HG02678 (cell line): ENCODE results near the gene TIMM9.
"Not testable (repeated sequence)": the region's sequence is repeated elsewhere in the genome, so short reads cannot be mapped to it uniquely, and the experiment has no call there.

Experiments used
- ATAC-seq: cut with Tn5 transposase; IDR thresholded peaks from one replicate; pipeline ENCODE4 v1.9.1; 2021; ENCODE audit warnings: mild to moderate bottlenecking, moderate library complexity; ENCODE audit not compliant: unreplicated experiment

TIMM9 gene

GRCh38 chr14:58427281-58428117 lies at the start of gene TIMM9, which contains the start of gene KIAA0586:
TIMM9 (minus strand) TSS chr14:58427531; CDS start chr14:58411945, 15,586 bp downstream.
KIAA0586 (plus strand) TSS chr14:58427719; CDS start chr14:58428265, 546 bp downstream.
- peak; percentile 92 for ATAC-seq

- no peak for ATAC-seq
These were observed 49.0 kb upstream of the TIMM9 start for GRCh38 chr14:58476320-58476719.

DNA sequence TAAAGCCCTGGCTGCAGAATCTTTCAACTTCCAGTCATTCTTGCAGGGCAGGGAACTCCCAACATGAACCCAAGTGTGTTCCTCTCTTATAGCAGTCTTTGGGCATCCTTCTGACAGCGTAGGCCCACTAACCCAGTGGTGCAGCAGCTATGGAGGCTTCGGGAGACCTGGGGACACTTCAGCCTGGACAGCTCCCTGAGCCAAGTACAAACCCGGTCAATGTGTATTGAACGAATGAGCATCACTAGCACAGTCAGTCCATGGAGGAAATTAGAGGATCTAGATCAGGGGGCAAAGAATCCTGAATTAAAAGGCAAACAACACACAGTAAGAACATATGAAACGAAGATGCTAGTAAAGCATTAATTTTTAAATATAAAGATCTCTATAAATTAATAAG lies 42.0 kb upstream of the TIMM9 start:
- no peak for ATAC-seq

DNA sequence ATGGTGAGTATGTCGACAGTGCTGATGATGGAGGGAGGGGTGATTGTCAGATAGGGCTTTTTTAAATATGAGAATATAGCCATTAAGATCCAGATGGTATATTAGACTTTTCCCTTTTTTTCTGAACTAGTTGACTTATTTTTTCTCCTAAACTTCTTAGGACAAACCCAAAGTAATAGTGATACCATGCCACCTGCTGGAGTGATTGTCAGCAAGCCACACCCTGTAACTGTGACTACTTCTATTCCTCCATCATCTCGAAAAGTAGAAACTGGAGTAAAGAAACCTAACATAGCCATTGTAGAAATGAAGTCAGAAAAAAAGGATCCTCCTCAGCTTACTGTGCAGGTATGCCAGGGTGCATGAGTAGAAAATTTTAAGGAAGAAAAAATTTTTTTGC lies 40.2 kb upstream of the TIMM9 start:
- ATAC-seq: no peak

GRCh38 chr14:58466459-58466858 lies 39.1 kb upstream of the TIMM9 start:
- no peak for ATAC-seq

GRCh38 chr14:58465421-58465820 lies 38.1 kb upstream of the TIMM9 start:
- no peak for ATAC-seq

GRCh38 chr14:58464652-58465051 lies 37.3 kb upstream of the TIMM9 start:
- no peak for ATAC-seq

GRCh38 chr14:58463147-58463546 lies 35.8 kb upstream of the TIMM9 start:
- no peak for ATAC-seq

DNA sequence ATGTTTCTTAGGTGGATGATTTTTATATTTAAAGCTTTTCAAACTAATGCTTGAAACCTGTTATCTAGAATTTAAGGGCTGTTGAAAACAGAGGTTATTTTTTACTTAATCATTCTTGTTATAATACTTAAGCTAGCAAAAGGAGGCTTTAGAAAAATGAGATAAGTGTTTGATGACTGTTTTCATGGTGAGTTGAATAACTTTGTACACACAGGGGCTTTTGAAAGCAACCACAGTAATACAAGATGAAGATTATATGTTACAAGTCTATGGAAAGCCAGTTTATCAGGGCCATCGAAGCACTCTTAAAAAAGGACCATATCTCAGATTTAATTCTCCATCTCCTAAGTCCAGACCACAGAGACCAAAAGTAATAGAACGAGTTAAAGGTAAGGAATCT lies 33.4 kb upstream of the TIMM9 start:
- no peak for ATAC-seq

DNA sequence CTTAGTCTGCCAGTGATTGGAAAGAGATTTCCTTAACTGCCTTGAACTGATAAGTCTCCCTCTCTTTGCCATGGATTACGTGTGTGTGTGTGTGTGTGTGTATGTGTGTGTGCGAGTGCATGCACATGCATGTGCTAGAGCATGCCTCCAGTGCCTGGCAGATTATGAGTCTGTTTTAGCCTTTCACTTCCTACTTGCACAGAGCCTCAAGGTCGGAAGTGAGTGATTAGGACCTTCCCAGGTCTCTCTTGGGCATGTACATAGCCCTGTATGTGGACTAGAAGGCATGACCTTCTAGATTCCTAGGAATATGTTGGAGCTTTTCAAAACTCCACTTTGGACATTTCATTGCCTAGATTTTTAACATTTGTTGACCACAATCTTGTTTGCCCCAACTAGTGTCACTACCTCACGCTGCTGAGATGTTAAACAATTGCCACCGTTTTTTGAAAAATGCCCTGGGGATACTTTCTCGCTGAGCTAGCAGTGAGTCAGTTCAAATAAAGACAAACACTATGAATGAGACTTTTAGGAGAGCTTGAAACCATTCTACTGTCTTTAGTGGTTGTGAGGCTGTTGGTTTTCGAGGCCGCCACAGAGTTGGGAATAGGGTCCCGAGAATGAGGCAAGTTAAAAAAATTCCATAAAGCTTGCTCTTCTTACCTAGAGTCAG lies 28.4 kb upstream of the TIMM9 start:
- ATAC-seq: no peak

DNA sequence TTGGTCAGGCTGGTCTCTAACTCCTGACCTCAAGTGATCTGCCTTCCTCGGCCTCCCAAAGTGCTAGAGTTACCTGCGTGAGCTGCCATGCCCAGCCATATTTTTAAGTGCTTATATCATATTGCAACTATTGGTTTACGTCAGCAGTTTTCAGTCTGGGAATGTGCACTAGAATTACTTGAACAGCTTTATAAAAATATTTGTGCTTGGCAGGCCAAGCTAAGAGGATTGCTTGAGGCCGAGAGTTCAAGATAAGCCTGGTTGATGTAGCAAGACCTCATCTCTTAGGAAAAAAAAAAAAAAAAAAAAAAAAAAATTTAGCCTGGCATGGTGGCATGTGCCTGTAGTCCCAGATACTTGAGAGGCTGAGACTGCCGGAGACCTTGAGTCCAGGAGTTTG lies 17.3 kb upstream of the TIMM9 start:
- no peak for ATAC-seq

GRCh38 chr14:58439476-58439875 lies 12.1 kb upstream of the TIMM9 start:
- no peak for ATAC-seq

DNA sequence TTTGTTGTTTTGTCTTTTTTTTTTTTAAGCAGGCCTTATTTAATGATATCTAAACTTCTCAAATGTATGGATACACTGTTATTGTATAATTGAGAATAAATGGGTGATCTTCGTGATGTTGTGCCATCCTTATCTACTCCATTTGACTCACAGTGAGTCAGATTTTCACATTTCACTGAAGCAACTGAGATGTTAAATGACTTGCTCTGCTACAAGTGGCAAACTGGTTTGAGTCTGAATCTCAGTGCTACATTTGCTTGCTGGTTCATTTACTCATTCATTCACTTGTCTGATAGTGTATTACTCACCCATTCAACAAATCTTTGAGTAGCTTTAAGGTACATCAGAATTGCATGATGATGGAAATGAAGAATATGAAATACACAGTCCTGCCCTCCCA lies 2.8 kb upstream of the TIMM9 start:
- ATAC-seq: no peak

DNA sequence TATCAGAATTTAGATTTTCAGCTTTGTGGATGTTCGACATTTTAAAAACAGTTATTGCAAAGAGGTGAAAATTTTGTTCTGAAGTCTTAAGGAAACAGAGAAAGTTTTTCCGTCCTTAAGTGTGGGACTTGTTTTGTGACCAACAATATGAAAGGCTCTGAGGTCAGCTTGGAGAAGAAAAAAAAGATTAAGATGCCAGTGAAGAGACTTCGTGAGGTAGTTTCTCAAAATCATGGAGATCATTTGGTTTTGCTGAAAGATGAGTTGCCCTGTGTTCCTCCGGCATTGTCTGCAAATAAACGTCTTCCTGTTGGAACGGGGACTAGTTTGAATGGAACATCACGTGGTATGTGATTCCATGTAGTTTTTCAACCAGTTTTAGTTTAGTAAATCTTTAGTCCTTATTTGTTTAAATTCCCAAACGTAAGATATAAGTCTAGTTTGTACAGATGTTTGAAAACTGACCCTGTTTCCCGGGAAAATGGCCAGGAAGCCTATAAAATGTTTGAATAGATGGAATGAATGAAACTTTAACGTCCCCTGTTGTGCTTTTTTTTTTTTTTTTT lies 870 bp upstream of the TIMM9 start:
- no peak for ATAC-seq

DNA sequence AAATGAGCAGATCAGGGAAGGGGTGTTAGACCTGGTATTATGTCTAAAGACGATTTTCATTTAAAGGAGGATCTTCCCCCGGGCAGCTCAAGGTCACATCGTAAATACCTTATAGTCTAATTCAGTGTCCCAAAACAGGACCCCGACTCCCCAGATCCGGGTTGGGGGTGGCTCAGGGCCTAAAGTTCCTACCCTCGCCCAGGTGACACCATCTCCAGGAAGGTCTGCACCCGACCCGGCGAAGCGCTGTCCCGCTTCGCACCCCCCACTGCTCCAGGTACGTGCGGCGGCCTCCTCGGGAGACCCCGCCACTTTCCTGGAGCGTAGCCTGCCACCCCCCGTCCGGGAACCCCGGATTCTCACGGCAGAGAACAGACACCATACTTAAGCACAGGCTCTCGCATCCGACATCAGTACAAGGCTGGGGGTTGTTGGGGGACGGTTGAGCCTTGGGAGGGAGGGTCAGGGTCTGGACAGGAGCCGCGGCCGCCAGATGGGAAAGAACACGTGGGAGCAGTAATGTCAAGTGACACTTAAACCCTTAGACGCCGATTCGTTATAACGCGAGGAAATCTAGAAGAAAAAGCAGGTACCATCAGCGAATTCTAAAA lies 556 bp downstream of the TIMM9 start:
- ATAC-seq: peak; percentile 35

DNA sequence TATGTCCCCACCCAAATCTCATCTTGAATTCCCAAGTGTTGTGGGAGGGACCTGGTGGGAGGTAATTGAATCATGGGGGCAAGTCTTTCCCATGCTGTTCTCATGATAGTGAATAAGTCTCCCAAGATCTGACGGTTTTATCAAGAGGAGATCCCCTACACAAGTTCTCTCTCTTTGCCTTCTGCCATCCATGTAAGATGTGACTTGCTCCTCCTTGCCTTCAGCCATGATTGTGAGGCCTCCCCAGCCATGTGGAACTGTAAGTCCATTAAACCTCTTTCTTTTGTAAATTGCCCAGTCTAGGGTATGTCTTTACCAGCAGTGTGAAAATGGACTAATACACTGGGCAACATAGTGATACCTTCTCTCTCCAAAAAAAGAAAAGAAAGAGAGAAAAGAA lies 10.4 kb downstream of the TIMM9 start:
- ATAC-seq: not testable (repeated sequence)

DNA sequence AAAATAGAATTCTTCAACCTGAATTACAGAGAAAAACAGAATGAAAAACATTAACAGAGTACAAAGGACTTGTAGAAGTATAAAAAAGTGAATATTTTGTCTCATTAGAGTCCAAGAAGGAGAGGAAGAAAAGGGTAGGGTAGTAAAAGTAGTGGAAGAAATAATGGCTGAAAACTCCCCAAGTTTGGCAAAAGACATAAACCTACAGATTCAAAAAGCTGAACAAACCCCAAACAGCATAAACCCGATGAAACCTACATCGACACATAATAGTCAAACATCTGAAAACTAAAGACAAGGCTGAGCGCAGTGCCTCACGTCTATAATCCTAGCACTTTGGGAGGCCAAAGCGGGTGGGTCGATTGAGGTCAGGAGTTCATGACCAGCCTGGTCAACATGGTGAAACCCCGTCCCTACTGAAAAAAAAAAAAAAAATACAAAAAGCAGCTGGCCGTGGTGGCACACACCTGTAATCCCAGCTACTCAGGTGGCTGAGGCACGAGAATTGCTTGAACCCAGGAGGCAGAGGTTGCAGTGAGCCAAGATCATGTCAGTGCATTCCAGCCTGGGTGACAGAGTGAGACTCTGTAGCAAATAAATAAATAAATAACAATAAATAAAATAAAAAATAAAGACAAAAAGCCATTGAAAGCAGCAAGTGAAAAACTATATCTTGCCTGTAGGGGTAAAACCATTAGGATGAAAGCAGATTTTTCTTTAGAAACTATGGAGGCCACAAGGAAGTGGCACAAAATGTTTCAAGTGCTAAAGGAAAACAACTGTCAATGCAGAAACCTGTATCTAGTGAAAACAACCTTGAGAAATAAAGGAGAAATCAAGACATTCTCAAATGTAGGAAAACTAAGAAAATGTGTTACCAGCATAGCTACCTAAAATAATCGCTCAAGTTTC lies 11.4 kb downstream of the TIMM9 start:
- ATAC-seq: no peak

DNA sequence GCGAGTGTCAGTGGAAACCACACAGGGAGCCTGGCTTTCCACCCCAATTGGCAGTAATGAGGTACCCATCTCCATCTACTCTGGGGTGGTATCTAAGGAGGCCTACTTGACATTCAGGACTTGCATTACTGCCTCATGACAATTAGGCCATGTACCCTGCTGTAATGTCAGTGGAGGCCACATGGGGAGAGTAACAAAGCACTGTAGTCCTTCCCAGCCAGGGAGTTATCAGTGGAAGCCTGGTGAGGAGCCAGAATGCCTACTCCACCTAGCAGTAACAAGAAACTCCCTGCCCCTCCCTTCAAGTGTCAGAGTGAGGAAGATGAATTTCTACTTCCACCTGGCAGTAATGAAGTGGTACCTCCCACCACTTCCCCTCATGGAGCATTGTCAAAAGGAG lies 12.5 kb downstream of the TIMM9 start:
- ATAC-seq: no peak

DNA sequence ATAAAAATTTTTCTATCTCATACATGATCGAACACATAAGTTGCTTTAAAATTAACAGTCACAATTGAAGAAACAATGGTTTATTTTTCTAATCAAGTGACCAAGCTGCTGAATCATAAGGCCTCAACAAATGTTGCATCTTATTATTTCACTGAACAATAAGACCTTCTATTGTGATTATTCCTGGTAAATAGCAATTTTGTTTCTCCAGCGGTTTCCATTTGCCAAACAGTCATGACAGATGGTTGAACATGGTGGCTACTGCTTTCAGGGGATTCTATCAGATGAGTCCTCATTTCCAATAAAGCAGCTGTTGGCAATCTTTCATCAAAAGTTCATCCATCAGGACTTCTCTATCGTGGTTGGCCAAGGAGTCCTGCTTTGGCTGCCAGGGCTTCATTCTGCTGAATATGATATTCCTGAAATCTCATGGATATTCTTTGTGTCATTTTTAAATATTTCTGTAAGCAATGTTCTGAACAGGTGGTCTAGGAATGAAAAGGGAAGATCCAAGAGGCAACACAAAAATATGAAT lies 18.6 kb downstream of the TIMM9 start:
- ATAC-seq: no peak

DNA sequence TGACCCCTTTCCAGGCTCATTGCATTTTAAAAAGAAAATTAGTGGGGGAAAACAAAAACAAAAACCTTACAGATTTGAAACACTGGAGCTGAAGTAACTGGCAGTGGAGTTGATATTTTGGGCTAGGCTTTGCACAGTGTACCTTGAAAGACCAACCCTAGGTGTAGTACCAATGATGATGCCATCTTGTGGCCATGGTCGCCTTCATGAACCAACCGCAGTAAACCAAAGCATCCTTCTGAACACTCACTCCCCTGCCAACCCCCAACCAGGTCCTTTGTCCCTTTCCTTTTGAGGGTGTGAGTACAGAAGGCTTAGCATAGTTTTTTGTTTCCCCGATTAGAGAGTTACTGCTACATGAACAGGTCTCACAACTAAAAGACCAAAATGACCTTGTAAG lies 25.7 kb downstream of the TIMM9 start:
- no peak for ATAC-seq
